ENCODE data around the gene RNF166.

- TF ChIP-seq, protein P1, sequence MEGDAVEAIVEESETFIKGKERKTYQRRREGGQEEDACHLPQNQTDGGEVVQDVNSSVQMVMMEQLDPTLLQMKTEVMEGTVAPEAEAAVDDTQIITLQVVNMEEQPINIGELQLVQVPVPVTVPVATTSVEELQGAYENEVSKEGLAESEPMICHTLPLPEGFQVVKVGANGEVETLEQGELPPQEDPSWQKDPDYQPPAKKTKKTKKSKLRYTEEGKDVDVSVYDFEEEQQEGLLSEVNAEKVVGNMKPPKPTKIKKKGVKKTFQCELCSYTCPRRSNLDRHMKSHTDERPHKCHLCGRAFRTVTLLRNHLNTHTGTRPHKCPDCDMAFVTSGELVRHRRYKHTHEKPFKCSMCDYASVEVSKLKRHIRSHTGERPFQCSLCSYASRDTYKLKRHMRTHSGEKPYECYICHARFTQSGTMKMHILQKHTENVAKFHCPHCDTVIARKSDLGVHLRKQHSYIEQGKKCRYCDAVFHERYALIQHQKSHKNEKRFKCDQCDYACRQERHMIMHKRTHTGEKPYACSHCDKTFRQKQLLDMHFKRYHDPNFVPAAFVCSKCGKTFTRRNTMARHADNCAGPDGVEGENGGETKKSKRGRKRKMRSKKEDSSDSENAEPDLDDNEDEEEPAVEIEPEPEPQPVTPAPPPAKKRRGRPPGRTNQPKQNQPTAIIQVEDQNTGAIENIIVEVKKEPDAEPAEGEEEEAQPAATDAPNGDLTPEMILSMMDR (conservative IDR thresholded peaks at IDR 0.05; ENCODE audit: low read depth, low read length): no peak
- TF ChIP-seq EZH2 (IDR thresholded peaks at IDR 0.05; ENCODE audit: borderline replicate concordance, low read depth, low read length, poor library complexity, severe bottlenecking): no peak
Measured at GRCh38 chr16:88702371-88703210, 3.6 kb downstream of the RNF166 start.
